IPS DF 19.7 (cell line): ENCODE measurements around the gene ABHD4.
A peak's percentile ranks its signal among the peaks of the same experiment; 100 is the strongest.
"Not testable (repeated sequence)": the region's sequence is repeated elsewhere in the genome, so short reads cannot be mapped to it uniquely, and the experiment has no call there.

Experiments used
- DNase-seq: peaks from one replicate; pipeline ENCODE4 v3.0.0-alpha.2; 2013; ENCODE audit warnings: low read depth, low spot score

The ABHD4 gene

DNA sequence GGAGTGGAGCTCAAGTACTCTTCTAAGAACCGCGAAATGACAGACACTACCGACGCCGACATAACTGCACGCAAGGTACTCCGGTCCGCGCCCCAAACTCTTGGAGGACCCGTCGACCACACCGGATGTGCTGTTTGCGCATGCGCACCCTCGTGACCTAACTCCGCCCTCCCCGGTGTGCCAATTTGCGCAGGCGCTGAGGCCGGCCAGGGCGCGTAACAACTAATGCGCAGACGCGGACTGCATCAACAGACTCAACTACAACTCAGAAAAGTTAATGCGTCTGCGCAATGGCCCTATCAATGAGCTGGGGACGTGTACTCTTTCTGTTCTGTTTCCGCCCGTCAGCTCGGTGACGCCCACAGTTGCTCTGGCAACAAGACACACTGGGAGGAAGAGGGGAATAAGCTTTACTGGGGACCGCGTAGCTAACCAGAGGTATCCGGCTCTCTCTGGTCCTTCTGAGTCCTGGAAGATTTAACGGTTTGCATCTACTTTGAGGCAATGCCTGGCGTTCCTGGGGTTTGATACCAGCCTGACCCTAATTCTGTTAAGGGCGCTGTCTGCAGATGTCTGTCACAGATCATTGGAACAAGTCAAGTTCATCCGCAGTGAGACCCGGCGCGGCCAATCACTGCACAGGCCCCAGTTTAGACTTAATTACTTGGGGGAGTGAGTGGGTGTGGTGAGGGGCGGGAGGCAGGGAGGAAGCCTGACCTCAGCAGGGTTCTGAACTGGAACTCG lies 8.8 kb upstream of the ABHD4 start, which contains the start of gene DAD1:
TSS of gene DAD1 (minus strand) at position 129 of the 744 bp plus-strand sequence. CDS start at position 62, 67 bp downstream.
- DNase-seq, result peak; percentile 98

DNA sequence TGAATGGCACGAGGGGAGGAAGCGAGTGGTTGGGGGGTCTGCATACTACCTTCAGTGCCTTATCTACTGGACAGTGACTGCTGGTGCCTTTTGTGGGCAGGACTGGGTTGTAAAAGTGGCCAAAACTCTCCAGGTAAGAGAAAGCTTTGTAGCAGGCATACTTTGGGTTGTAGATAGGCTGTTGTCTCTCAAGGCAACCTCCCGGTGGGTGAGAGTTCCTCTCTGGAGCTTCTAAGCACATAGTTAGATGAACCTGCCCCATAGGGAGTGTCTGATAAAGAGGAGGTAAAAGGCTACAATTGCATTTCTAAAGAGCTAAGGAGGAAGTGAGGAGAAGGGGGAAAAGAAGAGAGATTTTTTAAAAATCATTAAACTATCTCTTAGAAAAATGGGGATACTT lies 4.9 kb upstream of the ABHD4 start:
- DNase-seq, result no peak

DNA sequence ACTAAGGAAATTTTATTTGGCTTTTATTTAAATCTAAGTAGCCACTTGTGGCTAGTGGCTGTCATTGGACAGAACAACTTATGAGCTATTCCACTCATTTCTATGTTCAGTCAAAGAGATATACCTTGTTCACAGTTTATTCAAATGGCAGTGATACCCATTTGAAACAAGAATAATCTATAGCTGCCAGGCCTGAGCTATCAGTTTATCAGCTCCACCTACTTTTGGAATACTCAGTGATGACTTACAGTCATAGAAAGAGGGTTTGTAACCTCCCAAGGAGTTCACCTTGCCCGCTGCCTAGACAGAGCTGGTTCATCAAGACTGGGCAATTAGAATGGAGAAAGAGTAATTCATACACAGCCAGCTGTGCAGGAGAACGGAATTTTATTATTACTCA lies 4.5 kb upstream of the ABHD4 start:
- no peak for DNase-seq

DNA sequence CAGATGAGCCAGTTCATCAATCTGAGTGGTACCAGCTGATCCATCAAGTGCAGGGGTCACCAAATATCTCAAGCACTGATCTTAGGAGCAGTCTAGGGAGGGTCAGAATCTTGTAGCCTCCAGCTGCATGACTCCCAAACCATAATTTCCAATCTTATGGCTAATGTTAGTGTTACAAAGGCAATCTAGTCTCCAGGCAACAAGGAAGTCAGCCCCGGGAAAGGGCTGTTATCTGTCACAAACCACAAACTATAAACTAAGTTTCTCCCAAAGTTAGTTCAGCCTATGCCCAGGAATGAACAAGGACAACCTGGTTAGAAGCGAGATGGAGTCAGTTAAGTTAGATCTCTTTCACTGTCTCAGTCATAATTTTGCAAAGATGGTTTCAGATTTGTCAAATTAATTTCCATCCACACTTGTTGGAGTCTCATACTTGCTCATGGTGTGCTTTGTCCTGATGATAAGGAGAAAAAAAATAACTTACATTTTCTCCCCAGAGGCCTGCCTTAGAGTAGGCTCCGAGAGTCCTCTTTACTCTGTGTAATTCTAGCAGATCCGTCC lies 3.9 kb upstream of the ABHD4 start:
- DNase-seq, result no peak

DNA sequence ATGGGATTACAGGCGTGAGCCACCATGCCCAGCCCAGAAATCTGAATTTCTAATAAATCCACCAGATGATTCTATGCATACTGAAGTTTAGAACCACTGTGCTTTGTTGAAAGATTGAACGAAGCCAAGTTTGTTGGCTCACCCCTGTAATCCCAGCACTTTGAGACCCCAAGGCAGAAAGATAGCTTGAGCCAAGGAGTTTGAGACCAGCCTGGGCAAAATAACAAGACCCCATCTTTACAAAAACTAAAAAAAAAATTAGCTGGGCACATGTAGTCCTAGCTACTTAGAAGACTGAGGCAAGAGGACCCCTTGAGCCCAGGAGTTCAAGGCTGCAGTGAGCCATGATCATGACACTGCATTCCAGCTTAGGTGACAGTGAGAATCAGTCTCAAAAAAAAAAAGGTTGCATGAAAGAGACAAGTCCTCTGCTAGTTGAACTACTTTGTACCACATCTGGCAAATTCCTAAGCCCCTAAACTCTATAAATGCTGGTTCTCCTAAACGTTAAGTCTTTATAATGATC lies 1.7 kb upstream of the ABHD4 start:
- no peak for DNase-seq

DNA sequence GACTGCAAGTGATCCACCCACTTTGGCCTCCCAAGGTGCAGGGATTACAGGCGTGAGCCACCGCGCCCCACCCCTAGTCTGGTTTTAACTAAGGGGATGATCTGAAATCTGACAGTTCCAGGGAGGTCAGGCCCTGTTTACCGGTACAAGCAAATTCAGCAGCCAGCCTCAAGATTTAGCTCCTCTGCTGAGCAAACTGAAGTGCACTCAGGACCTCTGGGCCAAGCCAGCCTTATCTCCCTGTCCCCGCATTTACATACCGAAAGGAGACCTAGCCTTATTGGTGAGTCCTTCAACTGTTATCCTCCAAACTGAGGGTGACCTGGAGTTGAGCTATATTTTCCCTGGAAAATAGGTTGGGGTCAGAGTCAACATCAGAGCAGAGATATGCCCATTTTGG lies 835 bp upstream of the ABHD4 start:
- DNase-seq, result no peak

DNA sequence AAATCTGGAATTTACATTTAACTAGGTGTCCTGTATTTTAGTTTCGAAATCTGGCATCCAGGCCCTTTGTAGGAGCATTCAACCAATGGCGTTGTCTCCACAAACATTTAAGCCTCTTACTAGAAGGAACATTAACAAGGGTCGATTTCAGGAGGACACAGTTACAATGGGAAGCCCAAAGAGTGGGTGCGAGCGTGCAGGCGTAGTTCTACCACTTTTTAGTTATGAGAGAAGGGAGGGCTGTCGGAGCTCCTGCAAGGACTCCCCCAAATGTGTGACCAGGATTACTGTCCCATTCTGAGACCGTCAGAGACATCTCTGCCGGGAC lies 365 bp upstream of the ABHD4 start:
- no peak for DNase-seq

DNA sequence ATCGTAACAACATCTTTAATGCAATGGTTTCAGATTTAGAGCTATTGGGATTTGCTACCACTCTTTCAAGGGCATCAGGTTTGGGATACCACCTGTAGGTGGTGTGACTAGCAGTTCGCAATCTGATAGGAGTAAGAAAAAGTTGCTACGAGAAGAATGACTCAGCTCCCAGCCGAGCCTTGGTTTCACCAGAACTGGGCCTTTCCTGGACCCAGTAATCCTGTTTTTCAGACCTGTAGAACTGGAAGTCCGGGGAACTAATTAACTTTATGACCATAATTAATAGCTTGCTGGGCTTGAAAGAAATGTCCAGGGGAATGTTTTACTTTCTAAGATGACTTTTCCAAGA lies 770 bp downstream of the ABHD4 start:
- no peak for DNase-seq

DNA sequence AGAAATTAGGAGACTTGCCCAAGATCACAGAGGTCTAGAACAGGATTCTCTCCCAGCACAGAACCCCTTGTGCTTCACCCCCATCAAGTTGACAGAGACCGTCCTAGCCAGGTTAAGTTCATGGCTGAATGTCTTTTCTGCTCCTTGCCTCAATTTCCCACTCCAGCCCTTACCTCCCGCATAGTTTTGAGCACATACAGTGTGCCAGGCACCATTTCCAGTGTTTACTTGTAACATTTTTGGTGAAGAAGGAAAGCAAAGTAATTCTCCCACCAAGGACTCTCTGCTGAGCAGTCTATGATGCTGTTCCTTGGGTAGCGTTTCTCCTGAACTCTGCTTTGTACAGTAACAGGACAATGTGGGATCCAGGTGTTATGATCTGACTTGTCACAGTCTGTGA lies 1.2 kb downstream of the ABHD4 start:
- no peak for DNase-seq

DNA sequence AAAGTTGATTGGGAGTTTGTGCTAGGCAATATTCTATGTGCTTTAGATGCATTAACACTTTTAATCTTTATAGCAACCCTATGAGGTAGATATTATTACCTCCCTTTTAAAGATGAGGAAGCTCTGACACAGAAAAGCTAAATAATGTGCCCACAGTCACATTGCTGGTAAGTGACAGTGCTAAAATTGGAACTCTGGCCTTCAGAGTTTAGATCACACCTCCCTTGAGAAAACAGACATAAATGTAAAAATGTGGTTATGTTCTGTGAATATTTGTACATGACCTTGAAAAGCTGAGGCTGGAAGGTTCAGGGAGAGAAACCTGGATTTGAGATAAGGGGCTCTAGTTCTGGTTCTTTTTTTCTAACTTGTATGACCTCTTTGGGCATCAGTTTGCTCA lies 1.9 kb downstream of the ABHD4 start:
- DNase-seq, result no peak

DNA sequence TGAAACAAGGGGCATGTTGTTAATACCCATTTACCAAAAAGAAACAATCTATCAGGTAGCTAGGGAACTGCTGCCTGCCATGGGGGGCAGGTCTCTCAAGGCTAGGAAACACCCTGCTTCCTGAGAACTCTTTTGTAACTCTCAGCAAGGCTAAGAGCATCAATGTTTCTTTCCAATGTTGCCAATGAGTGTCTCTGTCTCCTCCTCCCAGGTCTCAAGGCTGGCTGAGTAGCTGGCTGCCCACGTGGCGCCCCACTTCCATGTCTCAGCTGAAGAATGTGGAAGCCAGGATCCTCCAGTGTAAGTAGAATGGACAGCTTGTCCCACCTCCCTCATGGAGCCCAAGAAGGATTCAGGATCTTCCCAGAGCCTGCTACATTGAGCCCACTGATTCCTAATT lies 3.4 kb downstream of the ABHD4 start:
- no peak for DNase-seq

DNA sequence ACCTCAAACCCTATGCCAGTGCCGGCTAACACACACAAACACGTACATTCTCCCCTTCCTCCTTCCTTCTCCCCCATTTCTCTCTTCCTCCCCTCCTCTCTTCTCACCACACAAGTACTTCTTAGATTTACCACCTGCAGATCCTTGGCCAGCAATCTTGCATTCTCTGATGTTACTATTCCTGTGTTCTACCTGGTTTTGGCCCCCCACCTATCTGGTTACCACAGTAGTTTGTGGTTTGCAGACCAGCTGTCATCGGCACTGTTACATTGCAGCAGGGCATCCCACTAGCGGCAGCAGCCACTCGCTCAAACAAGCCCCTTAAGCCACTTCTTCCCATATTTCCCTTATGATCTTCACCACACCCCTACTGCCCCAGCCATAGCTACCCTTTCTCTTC lies 3.9 kb downstream of the ABHD4 start:
- DNase-seq, result no peak

DNA sequence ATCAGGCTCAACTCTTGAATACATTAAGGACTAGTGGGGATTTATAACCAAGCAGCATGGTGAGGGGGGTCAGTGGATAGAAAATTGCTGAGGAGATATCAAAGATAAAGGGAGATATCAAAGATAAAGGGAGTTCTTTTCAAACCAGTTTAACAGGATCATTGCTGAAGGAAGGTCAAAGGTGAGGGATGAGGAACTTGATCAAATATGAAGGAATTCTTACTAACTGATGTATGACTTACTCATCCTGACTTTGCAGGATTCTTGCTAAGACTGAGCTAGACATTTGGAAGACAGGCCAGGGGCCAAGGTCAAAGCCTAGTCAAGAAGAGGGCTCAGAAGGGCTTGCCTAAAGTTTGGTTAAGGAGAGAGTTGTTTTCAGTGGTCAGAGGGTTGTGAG lies 4.8 kb downstream of the ABHD4 start:
- no peak for DNase-seq

DNA sequence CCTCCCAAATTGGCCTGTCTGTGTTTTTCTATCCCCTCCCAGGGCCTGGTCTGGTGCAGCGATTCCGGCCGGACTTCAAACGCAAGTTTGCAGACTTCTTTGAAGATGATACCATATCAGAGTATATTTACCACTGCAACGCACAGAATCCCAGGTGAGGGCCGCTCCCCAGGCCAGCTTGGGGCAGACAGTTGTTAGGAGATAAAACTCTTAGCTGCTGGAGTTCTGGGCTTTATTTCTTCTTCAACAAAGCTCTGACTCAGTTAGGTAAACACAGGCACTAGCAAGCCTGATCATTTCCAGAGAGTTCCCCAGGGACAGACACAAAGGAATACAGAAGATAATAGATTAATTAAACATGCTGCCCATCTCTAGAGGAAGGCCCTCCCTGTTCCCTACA lies 8.3 kb downstream of the ABHD4 start:
- no peak for DNase-seq

DNA sequence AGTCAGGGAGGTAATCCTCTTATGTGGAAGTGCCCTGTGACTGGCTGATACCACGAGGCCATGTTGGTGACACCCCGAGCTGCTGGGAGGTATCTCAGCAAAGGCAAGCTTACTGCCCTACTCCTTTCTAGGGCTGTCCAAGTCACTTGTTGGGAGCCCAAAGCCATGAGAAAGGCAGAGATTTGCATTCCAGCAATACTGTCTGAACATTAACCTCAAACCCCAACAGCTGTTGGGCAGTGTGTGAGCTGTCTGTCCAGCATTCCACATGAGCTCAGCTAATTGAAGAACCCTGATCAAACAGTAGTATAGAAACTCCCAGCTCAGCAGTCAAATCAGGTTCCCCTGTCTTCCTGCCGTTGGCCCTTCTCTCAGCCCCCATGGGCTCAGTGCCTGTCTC lies 9.2 kb downstream of the ABHD4 start:
- DNase-seq, result no peak

DNA sequence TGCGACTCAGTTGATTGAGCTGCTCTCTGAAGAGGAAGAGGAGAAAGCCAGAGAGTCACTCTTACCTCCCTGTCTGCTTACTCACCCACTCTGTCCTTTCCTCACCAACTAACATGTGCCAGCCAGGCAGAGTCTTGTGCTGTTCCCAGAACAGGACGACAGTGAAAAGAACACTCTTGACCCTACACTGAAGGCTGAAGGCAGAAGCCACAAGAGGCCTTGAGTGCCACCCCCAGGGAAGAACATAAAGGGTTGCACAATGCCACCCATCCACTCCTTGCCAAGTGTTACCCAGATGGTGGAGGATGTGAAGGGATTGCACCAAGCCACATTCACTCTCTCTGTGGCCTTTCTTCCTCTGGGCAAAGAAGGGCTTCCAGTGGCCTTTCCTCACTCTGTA lies 12.8 kb downstream of the ABHD4 start:
- DNase-seq, result no peak

DNA sequence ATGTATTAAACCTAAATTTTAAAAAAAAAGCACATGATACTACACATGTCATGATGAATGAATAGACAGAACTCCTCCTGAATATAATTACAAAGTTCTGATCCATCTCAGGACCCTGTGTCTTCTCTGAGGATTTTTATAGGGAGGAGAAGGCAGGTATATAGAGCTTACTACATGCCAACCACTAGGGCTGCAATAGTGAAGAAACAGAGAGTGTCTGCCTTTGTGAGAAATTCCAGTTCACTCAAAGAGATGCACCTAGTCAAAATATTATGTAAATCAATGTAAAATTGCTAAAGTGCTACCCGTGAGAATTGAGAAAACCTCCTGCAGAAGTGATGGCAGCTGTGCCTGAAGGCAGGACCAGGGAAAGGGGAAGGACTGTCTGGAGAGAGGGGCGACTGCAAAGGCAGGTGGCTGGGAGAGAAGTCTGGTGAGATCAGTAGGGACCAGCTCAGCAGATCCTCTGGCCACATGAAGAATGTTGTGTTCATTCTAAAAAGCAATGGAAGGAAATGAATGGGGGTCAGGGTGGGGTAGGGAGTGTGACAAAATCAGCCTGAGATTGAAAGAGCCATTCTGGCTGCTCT lies 15.1 kb downstream of the ABHD4 start:
- no peak for DNase-seq

DNA sequence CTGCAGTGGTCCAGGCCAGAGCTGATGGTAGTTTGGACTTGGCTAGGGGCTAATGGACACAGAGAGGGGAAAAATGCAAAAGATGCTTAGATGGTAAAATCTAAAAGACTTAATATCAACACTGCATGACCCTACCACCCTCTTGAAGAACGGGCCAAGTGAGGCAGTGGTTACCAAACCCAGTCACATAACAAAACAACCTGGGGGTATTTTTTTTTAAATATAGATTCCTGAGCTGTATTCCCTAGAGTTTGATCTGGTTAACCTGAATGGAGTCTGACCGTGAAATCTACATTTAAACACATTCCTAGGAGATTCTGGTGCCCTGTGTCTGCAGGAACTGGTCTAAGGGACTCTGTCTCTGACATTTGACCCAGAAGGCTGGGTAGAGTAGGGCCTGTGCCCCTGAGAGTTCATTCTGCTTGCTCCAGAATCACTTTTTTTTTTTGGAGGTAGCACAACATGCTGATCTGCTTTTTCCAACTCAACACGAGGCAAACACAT lies 15.7 kb downstream of the ABHD4 start:
- no peak for DNase-seq

DNA sequence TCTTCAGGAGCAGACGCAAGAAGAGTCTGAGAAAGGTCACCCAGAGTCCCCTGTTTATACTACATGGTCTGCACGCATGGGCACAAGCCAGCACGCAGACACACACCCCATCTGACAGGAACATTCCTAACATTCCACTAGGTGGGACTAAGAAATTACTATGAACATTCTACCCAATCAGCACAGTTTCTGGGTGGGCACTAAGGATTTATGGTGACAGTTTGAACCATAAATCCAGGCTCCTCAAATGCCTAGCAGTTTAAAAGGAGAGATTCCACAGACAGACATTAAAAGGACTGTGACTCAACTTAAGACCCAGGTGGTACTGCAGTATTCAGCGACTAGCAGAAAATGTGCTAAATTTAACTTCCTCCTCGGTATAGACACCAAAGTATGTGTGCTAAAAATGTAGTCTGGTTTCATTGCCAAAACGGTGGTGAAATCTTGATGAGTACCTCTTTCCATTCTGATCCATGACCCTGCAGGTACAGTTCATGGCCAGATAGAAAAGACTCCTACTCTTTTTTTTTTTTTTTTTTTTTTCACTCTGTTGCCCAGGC lies 16.2 kb downstream of the ABHD4 start:
- no peak for DNase-seq

DNA sequence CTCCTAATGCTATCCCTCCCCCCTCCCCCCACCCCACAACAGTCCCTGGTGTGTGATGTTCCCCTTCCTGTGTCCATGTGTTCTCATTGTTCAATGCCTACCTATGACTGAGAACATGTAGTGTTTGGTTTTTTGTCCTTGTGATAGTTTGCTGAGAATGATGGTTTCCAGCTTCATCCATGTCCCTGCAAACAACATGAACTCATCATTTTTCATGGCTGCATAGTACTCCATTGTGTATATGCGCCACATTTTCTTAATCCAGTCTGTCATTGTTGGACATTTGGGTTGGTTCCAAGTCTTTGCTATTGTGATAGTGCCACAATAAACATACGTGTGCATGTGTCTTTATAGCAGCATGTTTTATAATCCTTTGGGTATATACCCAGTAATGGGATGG lies 17.7 kb downstream of the ABHD4 start:
- not testable (repeated sequence) for DNase-seq

DNA sequence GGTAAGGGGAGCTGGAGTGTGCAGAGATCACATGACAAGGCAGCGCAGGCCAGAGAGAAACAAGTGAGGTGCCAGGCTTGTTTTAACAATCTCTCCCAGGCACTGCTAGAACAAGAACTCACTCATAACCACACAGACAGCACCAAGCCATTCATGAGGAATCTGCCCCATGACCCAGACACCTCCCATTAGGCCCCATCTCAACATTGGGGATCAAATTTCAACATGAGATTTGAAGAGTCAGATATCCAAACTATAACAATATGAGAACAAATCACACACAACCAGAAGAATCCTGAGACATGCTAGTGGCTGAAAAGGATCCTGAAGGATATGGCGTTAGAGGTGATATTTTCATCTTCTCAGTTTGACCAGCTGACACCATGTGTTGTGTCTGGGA lies 24.2 kb downstream of the ABHD4 start:
- DNase-seq, result no peak

DNA sequence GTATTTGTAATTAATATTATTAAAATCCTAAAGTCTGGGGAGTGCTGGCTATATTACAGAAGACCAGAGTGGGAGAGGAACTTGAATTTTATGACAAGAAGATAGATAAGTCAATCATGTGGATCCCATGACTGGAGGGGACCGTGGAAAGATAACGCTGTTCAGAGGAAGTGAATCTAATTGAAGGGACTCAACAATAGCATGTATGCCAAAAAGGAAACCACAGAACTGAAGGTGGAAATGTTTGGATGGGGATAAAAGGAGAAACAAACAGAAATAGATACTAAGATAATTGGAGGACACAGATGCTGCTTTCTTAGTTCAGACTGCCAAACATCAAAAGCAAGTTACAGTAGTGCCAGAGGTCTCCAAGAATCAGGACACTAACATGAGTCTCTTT lies 24.9 kb downstream of the ABHD4 start:
- no peak for DNase-seq

DNA sequence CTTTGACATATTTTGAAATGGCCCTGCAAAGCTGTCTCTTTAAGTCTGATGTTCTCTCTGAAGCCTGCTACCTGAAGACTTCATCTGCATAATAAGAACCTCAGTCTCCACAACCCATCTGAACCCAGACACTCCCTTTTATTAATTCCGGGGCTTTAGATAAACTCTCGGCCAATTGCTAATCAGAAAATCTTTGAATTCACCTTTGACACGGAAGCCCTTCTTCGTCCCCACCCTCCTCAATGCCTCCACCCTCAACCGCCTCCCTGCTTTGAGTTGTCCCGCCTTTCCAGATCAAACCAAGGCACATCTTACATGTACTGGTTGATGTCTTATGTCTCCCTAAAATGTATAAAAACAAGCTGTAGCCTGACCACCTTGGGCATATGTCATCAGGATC lies 28.5 kb downstream of the ABHD4 start:
- DNase-seq, result no peak
